GM18502 (cell line): ENCODE measurements around the gene FGF8.
A peak's percentile ranks its signal among the peaks of the same experiment; 100 is the strongest.

Experiments used
- ATAC-seq: cut with Tn5 transposase; IDR thresholded peaks from one replicate; pipeline ENCODE4 v1.9.1; 2021; ENCODE audit warnings: mild to moderate bottlenecking; ENCODE audit not compliant: unreplicated experiment, poor library complexity

The FGF8 gene

DNA sequence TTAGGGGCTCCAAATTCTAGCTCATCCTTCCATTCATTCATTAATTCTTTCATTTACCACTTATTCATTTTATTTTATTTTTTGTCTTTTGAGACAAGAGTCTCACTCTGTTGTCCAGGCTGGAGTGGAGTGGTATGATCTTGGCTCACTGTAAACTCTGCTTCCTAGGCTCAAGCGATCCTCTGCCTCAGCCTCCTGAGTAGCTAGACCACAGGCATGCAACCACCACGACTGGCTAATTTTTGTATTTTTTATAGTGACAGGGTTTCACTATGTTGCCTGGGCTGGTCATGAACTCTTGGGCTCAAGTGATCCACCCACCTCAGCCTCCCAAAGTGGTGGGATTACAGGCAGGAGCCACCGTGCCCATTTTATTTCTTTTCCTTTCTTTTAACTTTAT, 31.6 kb downstream of the FGF8 start:
- ATAC-seq: no peak

DNA sequence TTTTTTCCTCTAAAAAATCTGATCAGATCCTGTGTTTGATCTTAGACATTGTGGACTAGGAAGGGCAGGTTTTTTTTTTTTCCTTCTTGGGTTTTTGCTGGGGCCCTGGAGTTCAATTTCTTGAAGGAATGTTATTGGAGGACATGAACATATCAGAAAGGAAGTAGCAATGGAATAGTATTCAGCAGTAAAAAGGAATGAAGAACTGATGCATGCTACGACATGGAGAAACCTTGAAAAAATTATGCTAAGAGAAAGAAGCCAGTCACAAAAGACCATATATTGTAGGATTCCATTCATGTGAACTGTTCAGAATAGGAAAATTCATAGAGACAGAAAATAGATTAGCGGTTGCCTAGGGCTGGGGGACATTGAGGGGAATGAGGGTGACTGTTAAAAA, 34.0 kb downstream of the FGF8 start:
- ATAC-seq: no peak

DNA sequence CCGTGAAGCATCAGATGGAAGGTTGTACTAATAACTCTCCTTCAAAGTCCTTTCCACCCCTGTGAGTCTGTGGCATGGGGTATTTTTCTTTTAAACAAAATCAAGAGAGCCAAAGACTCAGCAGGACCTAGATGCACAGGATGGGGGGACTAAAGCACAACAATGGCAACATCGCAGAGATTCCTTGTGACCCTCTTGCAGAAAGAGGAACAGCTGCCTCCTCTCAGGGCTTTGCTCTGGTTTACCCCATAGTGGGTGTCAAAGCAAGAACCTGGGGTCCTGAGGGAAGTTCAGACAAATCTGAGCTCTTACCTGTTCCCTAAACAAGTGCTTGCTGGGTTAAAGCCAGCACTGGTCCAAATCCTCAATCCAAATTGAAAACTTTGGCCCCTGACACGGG, 39.2 kb downstream of the FGF8 start:
- no peak for ATAC-seq

DNA sequence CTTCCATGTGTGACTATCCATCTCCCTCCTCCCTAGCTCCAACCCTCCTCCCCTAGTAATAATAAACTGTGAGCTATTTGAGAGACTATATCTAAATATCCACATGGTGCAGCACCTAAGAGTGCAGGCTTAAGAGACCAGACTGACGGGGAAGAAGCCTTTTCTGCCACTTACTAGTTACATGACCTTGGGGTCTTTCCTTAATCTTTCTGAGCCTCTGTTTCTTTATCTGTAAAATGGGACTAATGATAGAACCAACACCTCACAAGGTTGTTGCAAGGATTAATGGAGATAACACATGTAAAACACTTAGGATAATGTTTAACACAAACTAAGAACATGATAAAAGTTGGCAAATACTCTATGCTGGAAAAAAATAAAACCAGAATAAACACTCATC, 43.8 kb downstream of the FGF8 start:
- no peak for ATAC-seq

DNA sequence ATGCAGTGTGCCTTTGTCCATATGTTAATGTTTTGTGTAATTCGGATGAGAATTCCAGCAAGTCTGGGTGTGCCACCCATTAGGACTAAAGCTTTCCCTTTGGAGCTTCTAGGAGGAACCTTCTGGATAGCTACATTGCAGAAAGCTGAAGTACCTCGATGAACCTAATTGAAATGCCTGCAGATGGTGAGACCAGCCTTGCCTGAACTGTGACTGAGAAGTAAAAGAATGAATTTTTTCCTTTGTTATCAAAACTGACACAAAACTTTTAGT, 49.9 kb downstream of the FGF8 start:
- no peak for ATAC-seq

DNA sequence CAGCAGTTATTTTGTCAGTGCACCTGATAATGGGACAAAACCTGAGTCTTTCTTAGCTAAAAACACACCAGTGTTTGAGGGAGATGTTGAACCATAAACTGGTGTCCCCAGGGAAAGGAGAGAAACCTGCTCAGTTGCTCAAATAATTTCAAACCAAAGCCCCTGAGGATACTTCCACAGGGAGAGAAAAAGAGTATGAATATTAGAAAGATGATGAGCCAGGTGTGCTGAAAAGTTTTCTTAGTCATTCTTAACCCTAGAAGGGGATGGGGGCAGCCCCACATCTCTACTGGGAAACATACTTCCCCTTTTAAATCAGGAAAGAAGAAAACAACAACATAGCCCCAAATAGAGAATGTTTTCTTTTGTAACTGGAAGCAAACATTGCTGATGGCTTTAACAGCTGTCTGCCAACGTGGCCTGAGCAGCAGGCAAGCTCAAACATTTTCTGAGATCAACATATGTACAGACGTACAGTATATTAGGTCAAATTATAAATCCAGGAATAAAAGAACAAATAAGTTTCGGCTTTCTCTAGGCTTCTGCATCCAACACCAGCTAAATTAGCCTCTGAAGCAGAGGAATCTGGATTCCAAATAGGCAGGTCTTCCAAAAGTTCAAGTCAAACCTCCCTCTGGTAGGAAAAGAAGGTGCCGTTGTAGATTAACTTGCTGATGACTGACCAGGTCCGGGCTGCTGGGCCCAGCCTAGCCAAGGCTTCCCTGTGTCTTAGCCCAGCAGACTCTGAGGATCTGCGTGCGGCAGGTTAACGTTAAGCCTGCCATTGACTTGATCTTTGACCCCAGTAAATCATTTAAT, 50.4 kb downstream of the FGF8 start:
- ATAC-seq: peak; percentile 47

DNA sequence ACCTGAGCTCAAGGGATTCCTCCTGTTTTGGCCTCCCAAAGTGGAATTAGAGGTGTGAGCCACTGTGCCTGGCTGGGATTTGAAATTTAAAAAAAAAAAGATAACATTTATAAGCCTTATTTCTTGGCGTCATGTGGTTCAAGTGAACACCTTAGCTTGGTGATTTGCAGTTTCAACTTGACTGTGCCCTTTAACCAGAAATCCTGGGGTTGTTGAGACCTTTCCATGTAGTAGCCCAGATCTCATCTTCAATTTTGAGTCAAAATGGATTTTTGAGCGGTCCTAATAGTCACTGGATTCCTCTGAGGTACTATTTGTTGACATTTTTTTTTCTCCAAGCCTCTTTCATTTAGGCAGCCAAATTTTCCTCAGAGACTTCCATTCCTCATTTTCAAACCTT, 51.5 kb downstream of the FGF8 start:
- ATAC-seq: no peak

DNA sequence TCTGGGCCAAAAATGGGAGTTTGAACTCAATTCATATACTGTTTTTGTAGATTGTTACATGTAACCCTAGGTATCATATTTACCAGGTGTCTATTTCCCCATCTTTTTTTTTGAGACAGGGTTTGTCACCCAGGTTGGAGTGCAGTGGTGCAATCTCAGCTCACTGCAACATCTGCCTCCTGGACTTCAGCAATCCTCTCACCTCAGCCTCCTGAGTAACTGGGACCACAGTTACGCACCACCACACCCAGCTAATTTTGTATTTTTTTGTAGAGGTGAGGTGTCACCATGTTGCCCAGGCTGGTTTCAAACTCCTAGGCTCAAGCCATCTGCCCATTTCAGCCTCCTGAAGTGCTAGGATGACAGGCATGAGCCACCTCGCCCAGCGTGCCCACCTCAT, 52.7 kb downstream of the FGF8 start:
- no peak for ATAC-seq

DNA sequence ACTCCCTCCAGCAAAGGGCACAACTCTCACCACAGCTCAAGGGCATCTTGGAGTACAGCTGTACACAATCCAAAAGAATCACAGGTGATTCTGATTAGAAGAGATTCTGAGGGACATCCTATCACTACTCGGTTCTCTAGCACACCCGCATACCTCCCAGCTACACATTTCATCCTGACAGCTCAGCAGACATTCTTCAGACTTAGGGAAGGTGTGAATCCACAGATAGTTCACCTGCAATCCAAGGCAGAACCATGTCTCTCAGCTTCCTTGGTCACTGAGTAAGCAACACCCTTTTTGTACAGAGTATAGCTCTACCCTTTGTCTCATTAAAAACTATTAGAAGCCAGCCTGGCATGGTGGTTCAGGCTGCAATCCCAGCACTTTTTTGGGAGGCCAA, 54.1 kb downstream of the FGF8 start:
- ATAC-seq: no peak

DNA sequence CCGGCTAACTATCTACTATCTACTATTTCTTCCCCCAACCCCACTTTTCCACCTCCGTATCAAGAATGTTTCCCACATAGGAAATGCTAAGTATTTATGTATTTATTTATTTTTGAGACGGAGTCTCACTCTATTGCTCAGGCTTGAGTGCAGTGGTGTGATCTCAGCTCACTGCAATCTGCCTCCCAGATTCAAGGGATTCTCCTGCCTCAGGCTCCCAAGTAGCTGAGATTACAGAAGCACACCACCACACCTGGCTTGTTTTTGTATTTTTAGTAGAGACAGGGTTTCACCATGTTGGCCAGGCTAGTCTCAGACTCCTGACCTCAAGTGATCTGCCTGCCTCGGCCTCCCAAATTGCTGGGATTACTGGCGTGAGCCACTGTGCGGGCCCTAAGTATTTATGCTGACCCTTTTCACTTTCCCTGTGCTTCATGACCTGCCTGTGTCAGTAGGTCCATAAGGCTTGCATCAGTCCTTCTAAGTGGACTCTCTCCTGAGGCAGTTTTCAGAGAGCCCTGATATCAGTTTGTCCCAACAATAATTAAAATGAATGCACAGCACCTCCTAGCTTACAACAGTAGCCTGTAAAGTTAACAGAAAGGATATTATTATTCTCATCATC, 55.2 kb downstream of the FGF8 start:
- ATAC-seq: no peak
